ENCODE measurements around the gene TMPRSS11D. TPM values are rescaled to one million over a fixed set of nuclear protein-coding genes. Genes with fewer than 3 reads are reported as not detected.

The TMPRSS11D gene
- total RNA-seq, result not detected
- long read RNA-seq, result 0 reads

GRCh38 chr4:67883902-67884301, at the start of gene TMPRSS11D:
Gene TMPRSS11D (minus strand): TSS chr4:67884002. CDS start chr4:67883933, 69 bp downstream.
- no peak for ATAC-seq
- H3K4me3 ChIP-seq, result no peak within 1 kb of the TSS
- H3K9me3 ChIP-seq, result no peaks in the 10 kb centered on the region
- no peaks in the 10 kb centered on the region for H3K36me3 ChIP-seq
- no peak for TF ChIP-seq CTCF (IDR thresholded peaks at IDR 0.05)
- H3K27me3 ChIP-seq, result no peaks in the 10 kb centered on the region
- DNase-seq, result no peak
- H3K4me1 ChIP-seq, result no peaks in the 10 kb centered on the region
- intact Hi-C loops (cut with DNase I), result no loop called here
- H3K27ac ChIP-seq, result no peak within 1 kb of the TSS

GRCh38 chr4:67933038-67933437, 49.2 kb upstream of the TMPRSS11D start:
- H3K4me1 ChIP-seq, result no peaks in the 10 kb centered on the region
- intact Hi-C loops (cut with DNase I), result no loop called here
- no peaks in the 10 kb centered on the region for H3K9me3 ChIP-seq
- no peaks in the 10 kb centered on the region for H3K36me3 ChIP-seq
- TF ChIP-seq CTCF (IDR thresholded peaks at IDR 0.05), result no peak
- no peak for ATAC-seq
- no peak for DNase-seq
- H3K4me3 ChIP-seq, result no peak overlapping the region
- no peak overlapping the region for H3K27ac ChIP-seq
- no peaks in the 10 kb centered on the region for H3K27me3 ChIP-seq

GRCh38 chr4:67931256-67931655, 47.5 kb upstream of the TMPRSS11D start:
- no peak overlapping the region for H3K4me3 ChIP-seq
- no peak for TF ChIP-seq CTCF (IDR thresholded peaks at IDR 0.05)
- H3K27ac ChIP-seq, result no peak overlapping the region
- H3K9me3 ChIP-seq, result no peaks in the 10 kb centered on the region
- H3K27me3 ChIP-seq, result no peaks in the 10 kb centered on the region
- no peak for ATAC-seq
- H3K4me1 ChIP-seq, result no peaks in the 10 kb centered on the region
- no peak for DNase-seq
- intact Hi-C loops (cut with DNase I), result no loop called here
- no peaks in the 10 kb centered on the region for H3K36me3 ChIP-seq

GRCh38 chr4:67929426-67929825, 45.6 kb upstream of the TMPRSS11D start:
- ATAC-seq (no peak), DNase-seq (no peak)
- Histone ChIP-seq H3K27me3 (no peaks in the 10 kb centered on the region), H3K36me3 (no peaks in the 10 kb centered on the region), H3K27ac (no peak overlapping the region), H3K9me3 (no peaks in the 10 kb centered on the region), H3K4me1 (no peaks in the 10 kb centered on the region), H3K4me3 (no peak overlapping the region)
- no peak for TF ChIP-seq CTCF (IDR thresholded peaks at IDR 0.05)
- intact Hi-C loops (cut with DNase I), result no loop called here

- Histone ChIP-seq H3K27me3 (no peaks in the 10 kb centered on the region), H3K27ac (no peak overlapping the region), H3K36me3 (no peaks in the 10 kb centered on the region), H3K4me3 (no peak overlapping the region), H3K9me3 (no peaks in the 10 kb centered on the region), H3K4me1 (no peaks in the 10 kb centered on the region)
- TF ChIP-seq CTCF (IDR thresholded peaks at IDR 0.05), result no peak
- no peak for DNase-seq
- intact Hi-C loops (cut with DNase I), result no loop called here
- ATAC-seq, result no peak
Measured at GRCh38 chr4:67928546-67928945, 44.7 kb upstream of the TMPRSS11D start.

- Histone ChIP-seq H3K4me3 (no peak overlapping the region), H3K4me1 (no peaks in the 10 kb centered on the region), H3K27ac (no peak overlapping the region), H3K27me3 (no peaks in the 10 kb centered on the region), H3K9me3 (no peaks in the 10 kb centered on the region), H3K36me3 (no peaks in the 10 kb centered on the region)
- intact Hi-C loops (cut with DNase I), result no loop called here
- TF ChIP-seq CTCF (IDR thresholded peaks at IDR 0.05), result no peak
- ATAC-seq (peak; percentile 24), DNase-seq (no peak)
Measured at GRCh38 chr4:67927251-67927650, 43.4 kb upstream of the TMPRSS11D start.
